ENCODE measurements around the gene ANO8.
A peak's percentile ranks its signal among the peaks of the same experiment; 100 is the strongest.
"Not testable (repeated sequence)": the region's sequence is repeated elsewhere in the genome, so short reads cannot be mapped to it uniquely, and the experiment has no call there.

ANO8 gene

GRCh38 chr19:17311455-17312188, 23.0 kb downstream of the ANO8 start:
- DNase-seq (ENCODE audit: low read depth in 2 of 2, low spot score in 1 of 2) = no peak

- no peak for DNase-seq (ENCODE audit: low read depth in 2 of 2, low spot score in 1 of 2)
These were observed 24.6 kb downstream of the ANO8 start for GRCh38 chr19:17309965-17310461.

GRCh38 chr19:17309198-17309964, 25.3 kb downstream of the ANO8 start, which contains the start of gene DDA1:
Gene DDA1, plus strand, starts transcription at chr19:17309563. Its CDS starts 92 bp downstream, at chr19:17309655.
- DNase-seq (ENCODE audit: low read depth in 2 of 2, low spot score in 1 of 2) = peak; percentile 98

- no peak for DNase-seq (ENCODE audit: low read depth in 2 of 2, low spot score in 1 of 2)
These were observed 26.7 kb downstream of the ANO8 start for GRCh38 chr19:17307876-17308377.

- DNase-seq (ENCODE audit: low read depth in 2 of 2, low spot score in 1 of 2) = no peak
These were observed 28.4 kb downstream of the ANO8 start for GRCh38 chr19:17306285-17306714.

GRCh38 chr19:17305517-17306284, 29.0 kb downstream of the ANO8 start, which contains the start of gene MRPL34:
Gene MRPL34, plus strand, starts transcription at chr19:17305872. Its CDS starts 21 bp downstream, at chr19:17305893.
- DNase-seq (ENCODE audit: low read depth in 2 of 2, low spot score in 1 of 2) = peak; percentile 79 to 91

GRCh38 chr19:17305216-17305516, 29.5 kb downstream of the ANO8 start:
- DNase-seq (ENCODE audit: low read depth in 2 of 2, low spot score in 1 of 2) = no peak

- no peak for DNase-seq (ENCODE audit: low read depth in 2 of 2, low spot score in 1 of 2)
These were observed 30.1 kb downstream of the ANO8 start for GRCh38 chr19:17304386-17305215.

- no peak for DNase-seq (ENCODE audit: low read depth in 2 of 2, low spot score in 1 of 2)
These were observed 30.8 kb downstream of the ANO8 start for GRCh38 chr19:17303940-17304267.

GRCh38 chr19:17303167-17303939, 31.3 kb downstream of the ANO8 start, which contains the start of gene ABHD8:
Gene ABHD8, minus strand, starts transcription at chr19:17303425. Its CDS starts 1,809 bp downstream, at chr19:17301616.
- peak; percentile 79 to 85 for DNase-seq (ENCODE audit: low read depth in 2 of 2, low spot score in 1 of 2)

GRCh38 chr19:17302391-17303166, 32.1 kb downstream of the ANO8 start:
- DNase-seq (ENCODE audit: low read depth in 2 of 2, low spot score in 1 of 2) = no peak

- DNase-seq (ENCODE audit: low read depth in 2 of 2, low spot score in 1 of 2) = no peak
These were observed 33.5 kb downstream of the ANO8 start for GRCh38 chr19:17300992-17301619.

GRCh38 chr19:17296976-17297375, 37.7 kb downstream of the ANO8 start:
- DNase-seq (ENCODE audit: low read depth in 2 of 2, low spot score in 1 of 2) = no peak

GRCh38 chr19:17296273-17296672, 38.4 kb downstream of the ANO8 start:
- no peak for DNase-seq (ENCODE audit: low read depth in 2 of 2, low spot score in 1 of 2)

GRCh38 chr19:17295551-17295950, 39.1 kb downstream of the ANO8 start:
- not testable (repeated sequence) for DNase-seq (ENCODE audit: low read depth in 2 of 2, low spot score in 1 of 2)

- no peak for DNase-seq (ENCODE audit: low read depth in 2 of 2, low spot score in 1 of 2)
These were observed 40.4 kb downstream of the ANO8 start for GRCh38 chr19:17294051-17294891.

GRCh38 chr19:17293605-17294004, 41.0 kb downstream of the ANO8 start:
- no peak for DNase-seq (ENCODE audit: low read depth in 2 of 2, low spot score in 1 of 2)

Data from stimulated activated CD8-positive, alpha-beta memory T cell treated with anti-CD3 and anti-CD28 coated beads, Interleukin-4, amount 100 ng/mL, for 1 hour (primary cell).